ENCODE data around the gene CACNA2D1.

DNA sequence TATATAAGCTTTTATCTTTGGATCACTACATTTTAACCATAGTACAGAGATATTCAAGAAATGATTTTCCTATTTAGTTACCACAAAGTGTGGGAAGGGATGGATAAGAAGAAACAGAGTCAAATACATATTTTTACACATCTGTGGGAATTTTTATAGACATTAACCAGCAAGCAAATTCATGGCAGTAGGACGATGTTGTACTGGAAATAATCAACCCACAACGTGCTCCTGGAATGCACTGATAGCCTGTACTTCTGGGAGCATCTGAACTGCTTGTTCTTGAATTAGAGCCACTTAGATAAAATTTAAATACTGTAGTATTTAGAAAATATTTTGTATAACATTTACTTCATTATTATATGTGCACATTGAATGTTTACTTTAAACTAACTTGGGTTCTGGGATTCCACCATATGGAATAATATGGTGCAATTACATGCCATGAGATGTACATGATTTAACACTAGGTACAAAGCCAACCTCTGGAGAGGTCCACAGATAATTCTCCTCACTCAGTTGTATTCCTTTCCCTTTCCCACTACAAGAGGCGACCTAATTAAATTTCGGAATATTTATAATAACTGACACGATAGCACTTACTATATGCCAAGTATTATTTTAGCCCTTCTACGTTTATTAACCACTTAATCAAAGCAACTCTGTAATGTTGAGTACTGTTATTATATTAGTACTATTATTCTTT lies 508.8 kb downstream of the CACNA2D1 start:
- TF ChIP-seq, protein P1, sequence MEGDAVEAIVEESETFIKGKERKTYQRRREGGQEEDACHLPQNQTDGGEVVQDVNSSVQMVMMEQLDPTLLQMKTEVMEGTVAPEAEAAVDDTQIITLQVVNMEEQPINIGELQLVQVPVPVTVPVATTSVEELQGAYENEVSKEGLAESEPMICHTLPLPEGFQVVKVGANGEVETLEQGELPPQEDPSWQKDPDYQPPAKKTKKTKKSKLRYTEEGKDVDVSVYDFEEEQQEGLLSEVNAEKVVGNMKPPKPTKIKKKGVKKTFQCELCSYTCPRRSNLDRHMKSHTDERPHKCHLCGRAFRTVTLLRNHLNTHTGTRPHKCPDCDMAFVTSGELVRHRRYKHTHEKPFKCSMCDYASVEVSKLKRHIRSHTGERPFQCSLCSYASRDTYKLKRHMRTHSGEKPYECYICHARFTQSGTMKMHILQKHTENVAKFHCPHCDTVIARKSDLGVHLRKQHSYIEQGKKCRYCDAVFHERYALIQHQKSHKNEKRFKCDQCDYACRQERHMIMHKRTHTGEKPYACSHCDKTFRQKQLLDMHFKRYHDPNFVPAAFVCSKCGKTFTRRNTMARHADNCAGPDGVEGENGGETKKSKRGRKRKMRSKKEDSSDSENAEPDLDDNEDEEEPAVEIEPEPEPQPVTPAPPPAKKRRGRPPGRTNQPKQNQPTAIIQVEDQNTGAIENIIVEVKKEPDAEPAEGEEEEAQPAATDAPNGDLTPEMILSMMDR (IDR thresholded peaks at IDR 0.05), result no peak
- TF ChIP-seq POLR2A (IDR thresholded peaks at IDR 0.05), result no peak
